GM21528 (cell line): ENCODE data around the gene ATOSA.

Experiments
- ATAC-seq: cut with Tn5 transposase; IDR thresholded peaks from one replicate; pipeline ENCODE4 v1.9.1; 2021; ENCODE audit warnings: mild to moderate bottlenecking, moderate library complexity; ENCODE audit not compliant: unreplicated experiment, low FRiP score

Gene ATOSA

DNA sequence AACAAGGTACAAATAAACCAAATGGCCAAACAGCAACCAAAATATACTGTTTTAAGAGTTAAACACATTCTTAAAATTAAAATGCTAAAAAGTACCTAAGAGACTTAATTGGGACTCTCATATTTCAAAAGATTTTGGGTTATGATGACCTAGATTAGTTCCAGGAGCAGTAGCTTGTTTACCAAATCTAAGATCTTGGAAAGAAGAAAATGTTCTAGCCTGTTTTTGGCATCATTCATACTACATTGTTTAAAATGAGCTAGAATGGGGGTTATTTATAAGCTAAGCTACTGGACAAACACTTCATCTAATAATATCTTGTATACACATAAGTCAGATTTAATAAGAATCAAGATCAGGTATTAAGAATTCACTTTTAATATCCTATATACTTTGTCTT lies 22.8 kb downstream of the ATOSA start:
- ATAC-seq: no peak

DNA sequence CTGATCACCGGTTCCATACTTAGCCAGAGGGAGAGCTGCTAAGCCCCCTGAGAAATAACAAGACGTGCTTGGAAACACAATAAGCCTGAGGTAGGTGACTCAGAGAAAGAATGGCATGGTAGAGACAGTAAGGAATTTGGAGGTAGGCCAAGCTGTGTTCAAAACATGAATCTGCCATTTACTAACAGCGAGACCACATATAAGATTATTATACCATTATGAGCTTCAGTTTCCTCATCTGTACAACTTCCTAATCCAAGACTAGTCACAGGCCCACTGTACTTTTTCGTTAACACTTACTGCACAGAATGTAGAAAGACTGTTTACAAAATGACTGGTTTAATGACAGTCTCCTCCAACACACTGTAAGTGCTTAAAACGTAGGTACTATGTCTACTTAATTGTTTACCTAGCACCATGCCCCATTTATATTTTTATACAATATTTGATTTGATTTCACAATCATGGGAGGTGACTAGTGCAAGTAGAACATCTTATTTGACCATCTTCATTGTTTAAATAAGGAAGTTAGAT lies 25.7 kb downstream of the ATOSA start:
- ATAC-seq: no peak

DNA sequence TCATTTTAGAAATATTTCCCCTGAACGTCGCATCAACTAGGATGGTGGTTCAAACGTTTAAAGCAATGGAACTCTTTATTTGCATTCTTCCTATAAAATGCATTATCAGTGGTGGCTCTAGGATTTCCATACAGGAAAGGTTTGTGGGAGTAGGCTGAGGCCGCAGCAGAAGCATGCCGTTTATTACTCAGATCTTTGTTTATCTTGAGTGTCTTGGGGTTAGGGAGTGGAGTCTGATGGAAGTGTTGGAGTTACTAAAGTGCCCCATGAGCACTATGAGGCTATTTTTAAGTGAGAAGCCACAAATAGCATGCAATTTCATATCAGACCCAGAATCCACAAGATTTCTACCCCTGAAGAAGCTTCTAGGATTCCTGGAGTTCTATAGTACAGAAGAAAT lies 26.2 kb downstream of the ATOSA start:
- no peak for ATAC-seq

DNA sequence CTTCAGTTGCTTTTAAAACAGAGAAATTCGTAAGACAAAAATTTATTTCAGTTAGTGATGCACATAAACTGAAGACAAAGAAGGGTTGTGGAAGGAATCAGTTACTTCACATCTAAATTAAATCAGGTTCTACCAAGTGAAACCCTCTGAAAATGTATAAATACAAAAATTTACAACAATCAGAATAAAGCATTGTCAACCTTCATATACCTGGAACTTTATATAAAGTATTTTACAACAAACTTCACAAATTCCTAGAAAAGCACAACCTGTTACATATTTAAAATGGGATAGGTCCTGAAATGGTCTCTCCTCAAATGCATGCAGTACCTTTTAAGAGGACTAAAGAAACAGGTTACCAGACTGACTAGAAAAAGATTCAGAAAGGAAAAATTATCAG lies 26.9 kb downstream of the ATOSA start:
- ATAC-seq: no peak

DNA sequence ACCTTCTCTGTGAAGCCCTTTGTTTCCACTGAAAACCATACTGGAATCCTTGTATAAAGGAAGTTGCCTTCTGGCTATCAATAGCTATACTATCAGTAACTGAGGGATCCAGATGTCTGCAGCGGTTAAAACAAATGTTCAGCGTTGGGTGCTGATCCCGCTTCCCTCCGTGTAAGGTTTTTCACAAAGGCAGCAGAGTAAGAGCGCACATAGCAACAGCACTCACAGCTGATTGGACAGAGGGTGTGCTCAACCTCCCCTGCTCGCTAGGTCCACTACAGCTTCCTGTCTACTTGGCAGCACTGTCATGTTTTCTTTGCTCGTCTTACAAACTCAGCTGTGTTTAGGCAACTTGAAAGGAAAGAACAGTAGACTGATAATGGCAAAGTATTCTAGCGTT lies 27.3 kb downstream of the ATOSA start:
- ATAC-seq: no peak

DNA sequence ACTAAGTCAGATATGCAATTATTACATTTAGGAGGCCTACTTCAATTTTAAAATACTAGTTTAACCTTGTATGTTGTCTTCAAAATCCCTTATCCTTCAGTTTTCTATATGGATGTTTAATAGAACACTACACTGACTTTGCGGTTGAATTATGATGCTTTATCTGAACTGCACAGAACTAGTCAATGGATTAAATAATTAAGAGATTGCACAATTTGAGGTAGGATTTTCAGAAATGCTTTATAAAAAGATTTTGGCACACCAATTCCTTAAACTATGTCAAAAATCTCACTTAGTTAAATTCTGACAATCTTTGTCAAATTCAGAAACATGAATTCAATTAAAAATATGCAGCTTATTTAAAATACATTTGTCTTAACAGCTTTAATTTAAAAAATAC lies 28.1 kb downstream of the ATOSA start:
- no peak for ATAC-seq

DNA sequence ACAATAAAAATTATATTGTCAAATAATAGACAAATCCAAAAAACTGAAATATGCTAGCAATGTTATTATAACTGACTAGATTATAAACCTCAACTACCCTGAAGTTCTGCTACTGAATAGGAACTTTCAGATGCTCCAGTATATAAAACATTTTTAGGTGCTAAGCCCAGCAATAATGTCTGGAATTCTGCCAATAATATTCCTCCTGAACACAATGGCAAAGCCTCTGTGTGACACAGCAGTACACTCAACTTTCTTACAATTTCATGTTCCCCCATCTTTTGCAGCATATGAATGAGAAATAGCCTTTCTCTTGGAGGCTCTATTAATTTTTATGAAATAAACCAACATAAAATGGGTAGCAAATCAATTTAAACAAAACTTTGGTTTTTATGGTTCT lies 29.5 kb downstream of the ATOSA start:
- no peak for ATAC-seq

DNA sequence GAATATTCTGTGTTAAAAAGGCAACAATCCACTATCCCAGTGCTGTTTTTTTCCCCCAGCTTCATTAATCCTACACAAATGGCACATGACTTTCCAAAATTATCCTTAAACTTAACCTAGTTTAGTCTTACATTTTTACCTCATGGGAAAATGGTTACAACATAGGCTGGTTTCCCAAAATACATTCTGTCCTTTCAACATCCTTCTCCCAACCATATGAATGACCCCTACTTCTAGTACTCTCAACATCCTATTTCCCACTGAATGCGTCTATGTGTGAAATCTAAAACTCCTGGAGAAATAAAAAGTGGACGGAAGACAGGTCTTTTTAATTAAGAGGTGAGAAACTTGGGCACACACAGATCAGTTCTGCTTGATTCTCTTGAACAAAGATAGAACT lies 33.3 kb downstream of the ATOSA start:
- ATAC-seq: no peak

DNA sequence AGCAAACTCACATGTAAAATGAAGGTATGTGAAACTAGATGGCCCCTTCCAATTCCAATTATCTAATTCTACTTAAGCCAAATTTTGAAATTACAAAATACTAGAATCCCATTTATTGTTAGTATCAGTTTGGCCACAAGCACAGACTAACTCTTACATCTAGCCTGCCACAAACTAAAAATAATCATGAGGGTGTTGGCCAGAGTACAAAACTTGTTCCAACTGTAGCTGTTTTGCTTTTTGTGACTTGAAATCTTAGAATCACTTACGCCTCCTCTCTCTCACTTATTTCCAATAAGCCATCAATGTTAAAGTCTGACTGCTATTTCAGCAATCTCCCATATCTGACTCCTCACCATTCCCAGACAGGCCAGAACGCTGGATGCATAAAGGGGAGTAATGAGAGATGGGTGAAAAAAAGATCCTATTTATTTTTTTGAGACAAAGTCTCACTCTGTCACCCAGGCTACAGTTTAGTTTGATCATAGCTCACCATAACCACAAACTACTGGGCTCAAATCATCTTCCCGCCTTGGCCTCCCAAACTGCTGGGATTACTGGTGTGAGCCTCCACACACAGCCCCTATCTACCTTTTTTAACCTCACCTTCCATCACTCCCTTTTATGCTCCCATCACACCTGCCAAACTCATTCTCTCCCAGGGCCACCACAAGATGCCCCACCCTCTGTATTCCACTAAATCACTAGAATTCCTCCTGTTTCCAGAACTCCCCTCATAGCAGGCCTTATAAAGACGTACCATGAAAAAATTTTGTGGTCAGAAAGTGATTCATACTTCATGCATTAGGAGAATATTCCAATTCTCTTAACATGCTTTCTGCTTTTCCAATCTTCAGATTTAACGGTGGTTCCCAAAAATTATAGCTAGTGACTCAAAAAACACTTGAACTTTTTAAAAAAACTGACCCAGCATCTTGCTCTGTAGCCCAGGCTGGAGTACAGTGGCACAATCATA lies 36.5 kb downstream of the ATOSA start:
- ATAC-seq: no peak

DNA sequence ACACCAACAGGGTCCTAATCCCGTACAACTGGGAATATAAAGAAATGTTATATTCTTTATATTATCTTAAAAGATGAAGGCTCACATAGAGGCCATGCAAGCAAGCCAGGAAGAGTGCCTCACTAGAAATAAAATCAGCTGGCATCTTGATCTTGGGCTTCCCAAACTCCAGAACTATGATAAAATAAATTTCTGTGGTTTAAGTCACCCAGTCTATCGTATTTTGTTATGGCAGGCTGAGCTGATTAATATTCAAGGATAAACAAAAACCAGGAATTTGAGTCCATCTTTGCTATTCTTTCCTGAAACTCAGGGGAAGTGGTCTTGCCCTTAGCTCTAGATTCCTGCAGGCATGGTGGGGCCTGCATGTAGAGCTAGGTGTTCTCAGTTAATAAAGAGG lies 42.7 kb downstream of the ATOSA start:
- ATAC-seq: no peak

DNA sequence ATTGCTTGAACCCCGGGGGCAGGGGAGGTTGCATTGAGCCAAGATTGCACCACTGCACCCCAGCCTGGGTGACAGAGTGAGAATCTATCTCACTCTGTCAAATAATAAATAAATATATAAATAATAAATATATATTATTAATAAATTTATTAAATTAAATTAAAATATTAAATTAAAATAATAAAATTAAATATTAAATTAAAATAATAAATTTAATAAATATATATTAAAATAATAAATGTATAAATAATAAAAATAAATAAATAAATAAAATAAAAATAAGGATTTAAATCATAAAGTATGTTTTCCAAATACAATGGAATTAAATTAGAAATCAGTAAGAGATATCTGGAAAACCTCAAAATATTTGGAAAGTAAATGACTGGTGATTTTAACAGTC lies 43.3 kb downstream of the ATOSA start:
- ATAC-seq: no peak
